Mononuclear cell (primary cell): ENCODE data around the gene MSL3B.
"Not testable (repeated sequence)": the region's sequence is repeated elsewhere in the genome, so short reads cannot be mapped to it uniquely, and the experiment has no call there.

Experiments
- H3K27me3 ChIP-seq: 2 replicates; pipeline ENCODE4 v1.6.0; 2011; ENCODE audit warnings: low read length, control low read depth; ENCODE audit not compliant: insufficient read depth
- H3K4me1 ChIP-seq: 2 replicates; pipeline ENCODE4 v1.5.1; 2011; ENCODE audit warnings: mild to moderate bottlenecking, low read length, control low read depth; ENCODE audit not compliant: insufficient read depth
- H3K4me3 ChIP-seq: 2 replicates; pipeline ENCODE4 v1.5.1; 2011; ENCODE audit warnings: mild to moderate bottlenecking, low read length, moderate library complexity
- H3K9me3 ChIP-seq: 2 replicates; pipeline ENCODE4 v1.5.1; 2011; ENCODE audit warnings: low read depth, mild to moderate bottlenecking, control low read depth, low read length

Gene MSL3B

GRCh38 chr2:233867993-233868532 lies at the start of gene MSL3B:
TSS of gene MSL3B (minus strand) at chr2:233868386.
- peak within 1 kb of the TSS; percentile 45 for H3K4me3 ChIP-seq
- peaks cover 15% of the 10 kb centered on the region for H3K9me3 ChIP-seq
- peaks cover 19% of the 10 kb centered on the region for H3K27me3 ChIP-seq
- peaks cover 5% of the 10 kb centered on the region for H3K4me1 ChIP-seq

- H3K4me3 ChIP-seq = no peak within 1 kb of the TSS
- H3K27me3 ChIP-seq = peaks cover 15% of the 10 kb centered on the region
- H3K4me1 ChIP-seq = no peaks in the 10 kb centered on the region
- H3K9me3 ChIP-seq = no peaks in the 10 kb centered on the region
Observed at GRCh38 chr2:233917116-233917515, 48.9 kb upstream of the MSL3B start, which contains the start of gene TRPM8. TSS of gene TRPM8 (plus strand) at chr2:233917373. CDS start at chr2:233926538, 9,165 bp downstream.

- Histone ChIP-seq H3K4me3 (no peak overlapping the region), H3K9me3 (no peaks in the 10 kb centered on the region), H3K27me3 (peaks cover 15% of the 10 kb centered on the region), H3K4me1 (no peaks in the 10 kb centered on the region)
Observed at GRCh38 chr2:233915128-233915527, 46.9 kb upstream of the MSL3B start.

- H3K4me1 ChIP-seq = no peaks in the 10 kb centered on the region
- no peaks in the 10 kb centered on the region for H3K9me3 ChIP-seq
- H3K27me3 ChIP-seq = peaks cover 13% of the 10 kb centered on the region
- no peak overlapping the region for H3K4me3 ChIP-seq
Observed at GRCh38 chr2:233912691-233913423, 44.7 kb upstream of the MSL3B start.

- H3K27me3 ChIP-seq = no peaks in the 10 kb centered on the region
- no peak overlapping the region for H3K4me3 ChIP-seq
- H3K4me1 ChIP-seq = no peaks in the 10 kb centered on the region
- no peaks in the 10 kb centered on the region for H3K9me3 ChIP-seq
Observed at GRCh38 chr2:233907627-233908026, 39.4 kb upstream of the MSL3B start.

- no peak overlapping the region for H3K4me3 ChIP-seq
- H3K9me3 ChIP-seq = no peaks in the 10 kb centered on the region
- no peaks in the 10 kb centered on the region for H3K4me1 ChIP-seq
- no peaks in the 10 kb centered on the region for H3K27me3 ChIP-seq
Observed at GRCh38 chr2:233905945-233906344, 37.8 kb upstream of the MSL3B start.

- Histone ChIP-seq H3K27me3 (peaks cover 4% of the 10 kb centered on the region), H3K4me3 (no peak overlapping the region), H3K4me1 (no peaks in the 10 kb centered on the region), H3K9me3 (no peaks in the 10 kb centered on the region)
Observed at GRCh38 chr2:233901884-233902283, 33.7 kb upstream of the MSL3B start.

- no peaks in the 10 kb centered on the region for H3K4me1 ChIP-seq
- H3K4me3 ChIP-seq = no peak overlapping the region
- H3K9me3 ChIP-seq = no peaks in the 10 kb centered on the region
- peaks cover 4% of the 10 kb centered on the region for H3K27me3 ChIP-seq
Observed at GRCh38 chr2:233901367-233901766, 33.2 kb upstream of the MSL3B start.

GRCh38 chr2:233896253-233896652 lies 28.1 kb upstream of the MSL3B start:
- H3K27me3 ChIP-seq = peaks cover 14% of the 10 kb centered on the region
- not testable (repeated sequence) for H3K9me3 ChIP-seq, H3K4me3 ChIP-seq, H3K4me1 ChIP-seq

GRCh38 chr2:233892793-233893192 lies 24.6 kb upstream of the MSL3B start:
- H3K4me1 ChIP-seq = no peaks in the 10 kb centered on the region
- no peaks in the 10 kb centered on the region for H3K9me3 ChIP-seq
- no peak overlapping the region for H3K4me3 ChIP-seq
- H3K27me3 ChIP-seq = peaks cover 31% of the 10 kb centered on the region

- Histone ChIP-seq H3K9me3 (peaks cover 18% of the 10 kb centered on the region), H3K4me1 (no peaks in the 10 kb centered on the region), H3K4me3 (no peak overlapping the region), H3K27me3 (peaks cover 9% of the 10 kb centered on the region)
Observed at GRCh38 chr2:233882353-233882752, 14.2 kb upstream of the MSL3B start.

- Histone ChIP-seq H3K27me3 (peaks cover 38% of the 10 kb centered on the region), H3K9me3 (peaks cover 15% of the 10 kb centered on the region)
- not testable (repeated sequence) for H3K4me1 ChIP-seq
Observed at GRCh38 chr2:233872125-233872524, 3.9 kb upstream of the MSL3B start.

GRCh38 chr2:233871432-233871831 lies 3.2 kb upstream of the MSL3B start:
- Histone ChIP-seq H3K27me3 (peaks cover 33% of the 10 kb centered on the region), H3K4me3 (no peak overlapping the region), H3K4me1 (peaks cover 5% of the 10 kb centered on the region), H3K9me3 (peaks cover 15% of the 10 kb centered on the region)

More at GRCh38 chr2:233872125-233872524, 3.9 kb upstream of the MSL3B start:
- H3K4me3 ChIP-seq = not testable (repeated sequence)

GRCh38 chr2:233866479-233866878 lies 1.7 kb downstream of the MSL3B start:
- peaks cover 5% of the 10 kb centered on the region for H3K4me1 ChIP-seq
- no peak overlapping the region for H3K4me3 ChIP-seq
- peaks cover 18% of the 10 kb centered on the region for H3K27me3 ChIP-seq
- H3K9me3 ChIP-seq = peaks cover 15% of the 10 kb centered on the region

GRCh38 chr2:233865838-233866237 lies 2.3 kb downstream of the MSL3B start:
- H3K4me3 ChIP-seq = no peak overlapping the region
- peaks cover 5% of the 10 kb centered on the region for H3K4me1 ChIP-seq
- H3K9me3 ChIP-seq = peaks cover 15% of the 10 kb centered on the region
- peaks cover 16% of the 10 kb centered on the region for H3K27me3 ChIP-seq

- Histone ChIP-seq H3K9me3 (no peaks in the 10 kb centered on the region), H3K4me3 (no peak overlapping the region), H3K4me1 (peaks cover 5% of the 10 kb centered on the region), H3K27me3 (no peaks in the 10 kb centered on the region)
Observed at GRCh38 chr2:233862261-233862768, 5.9 kb downstream of the MSL3B start.
